HG03097 (cell line): ENCODE measurements around the gene SUCLA2.
"Not testable (repeated sequence)": the region's sequence is repeated elsewhere in the genome, so short reads cannot be mapped to it uniquely, and the experiment has no call there.

ENCODE experiments used
- ATAC-seq: cut with Tn5 transposase; IDR thresholded peaks from one replicate; pipeline ENCODE4 v1.9.1; 2021; ENCODE audit not compliant: unreplicated experiment, low FRiP score

SUCLA2 gene

GRCh38 chr13:47997384-47997783, 3.7 kb downstream of the SUCLA2 start:
- ATAC-seq: no peak

DNA sequence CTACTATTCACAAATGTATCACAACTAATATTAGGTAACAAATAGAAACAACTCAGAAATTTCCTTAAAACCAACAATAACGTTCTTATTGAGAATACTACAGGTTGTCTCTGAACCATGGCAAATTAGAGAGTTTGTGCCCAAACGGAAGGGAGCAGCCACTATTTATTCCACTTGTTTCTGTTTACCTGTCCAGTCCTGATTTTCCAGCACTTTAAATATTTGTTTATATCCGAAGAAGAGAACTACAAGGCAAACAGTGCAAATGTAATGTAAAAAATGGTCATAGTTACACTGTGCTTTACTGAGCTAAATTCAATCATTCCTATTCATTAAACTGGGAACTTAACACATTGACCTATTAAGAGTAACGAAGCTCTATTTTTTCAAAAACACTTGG, 9.2 kb downstream of the SUCLA2 start:
- no peak for ATAC-seq

GRCh38 chr13:47990920-47991466, 10.1 kb downstream of the SUCLA2 start:
- ATAC-seq: no peak

DNA sequence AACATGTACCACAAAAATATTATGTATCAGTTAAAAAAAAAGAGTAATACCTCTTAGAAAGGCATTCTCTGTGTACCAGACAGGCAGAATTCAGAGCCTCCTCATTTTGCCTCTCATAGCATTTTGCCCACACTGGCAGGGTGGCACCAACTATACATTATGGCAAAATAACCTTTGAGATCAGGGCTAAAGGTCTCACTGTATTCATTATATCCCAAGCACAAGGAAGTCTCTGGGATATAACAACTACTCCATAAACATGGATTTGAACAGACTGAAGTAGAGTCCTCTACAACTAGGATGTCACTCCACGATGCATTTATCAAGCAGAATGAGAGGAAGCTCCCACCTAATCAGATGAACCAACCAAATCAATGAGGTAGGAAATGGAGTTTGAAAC, 10.6 kb downstream of the SUCLA2 start:
- ATAC-seq: no peak

DNA sequence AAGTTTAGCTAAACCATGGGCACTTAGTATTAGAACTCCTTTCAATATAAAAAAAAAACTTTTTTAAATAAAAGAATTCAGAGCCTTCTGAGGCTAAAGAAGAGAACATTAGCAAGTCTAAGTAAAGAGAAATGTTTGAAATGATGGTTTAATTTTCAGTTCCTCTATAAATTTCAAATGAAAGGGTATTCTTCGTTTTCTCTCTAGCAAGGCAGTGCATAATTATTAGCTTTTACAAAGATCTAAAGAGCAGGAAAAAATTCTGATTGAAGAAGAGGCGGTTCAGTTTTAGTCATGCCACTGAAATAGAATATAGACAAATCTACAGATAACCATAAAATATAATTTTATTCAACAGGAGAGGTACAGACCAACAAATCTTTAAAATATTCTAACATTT, 18.0 kb downstream of the SUCLA2 start:
- ATAC-seq: no peak

GRCh38 chr13:47976325-47976724, 24.7 kb downstream of the SUCLA2 start:
- no peak for ATAC-seq

DNA sequence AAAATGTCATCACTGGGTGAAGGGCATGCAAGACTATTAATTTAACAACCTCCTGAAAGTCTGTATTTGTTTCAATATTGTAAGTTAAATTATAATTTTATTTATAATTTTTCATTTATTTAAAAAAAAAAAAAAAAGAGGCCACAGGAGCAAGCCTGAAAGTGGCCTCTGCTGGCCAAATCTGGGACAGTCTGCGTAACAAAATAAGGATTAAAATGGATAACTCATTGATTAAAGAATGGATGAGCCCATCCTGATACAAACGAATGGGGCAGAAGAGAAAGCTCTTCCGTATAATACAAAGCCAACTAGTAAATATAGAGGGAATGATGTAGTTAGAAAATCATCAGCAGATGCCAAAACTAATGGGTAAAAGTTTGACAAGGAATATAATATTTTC, 36.2 kb downstream of the SUCLA2 start:
- no peak for ATAC-seq

DNA sequence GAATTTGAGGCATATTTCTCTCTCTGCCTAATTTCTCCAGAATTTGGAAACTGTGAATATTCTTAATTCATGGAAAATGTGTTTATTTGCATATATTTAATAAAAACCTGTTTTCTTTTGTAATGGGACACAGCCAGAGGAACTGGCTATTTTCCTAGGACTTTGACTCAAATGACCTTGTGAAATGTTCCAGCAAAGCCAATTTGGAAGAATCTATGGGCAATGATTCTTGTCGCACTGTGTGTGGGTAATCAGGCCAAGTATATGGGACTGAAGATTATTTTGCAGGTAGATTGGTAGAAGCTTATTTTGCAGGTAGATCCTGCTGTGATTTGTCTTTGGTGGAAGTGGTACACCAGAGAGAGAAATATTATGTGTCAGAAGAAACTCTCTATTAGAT, 38.8 kb downstream of the SUCLA2 start:
- no peak for ATAC-seq

DNA sequence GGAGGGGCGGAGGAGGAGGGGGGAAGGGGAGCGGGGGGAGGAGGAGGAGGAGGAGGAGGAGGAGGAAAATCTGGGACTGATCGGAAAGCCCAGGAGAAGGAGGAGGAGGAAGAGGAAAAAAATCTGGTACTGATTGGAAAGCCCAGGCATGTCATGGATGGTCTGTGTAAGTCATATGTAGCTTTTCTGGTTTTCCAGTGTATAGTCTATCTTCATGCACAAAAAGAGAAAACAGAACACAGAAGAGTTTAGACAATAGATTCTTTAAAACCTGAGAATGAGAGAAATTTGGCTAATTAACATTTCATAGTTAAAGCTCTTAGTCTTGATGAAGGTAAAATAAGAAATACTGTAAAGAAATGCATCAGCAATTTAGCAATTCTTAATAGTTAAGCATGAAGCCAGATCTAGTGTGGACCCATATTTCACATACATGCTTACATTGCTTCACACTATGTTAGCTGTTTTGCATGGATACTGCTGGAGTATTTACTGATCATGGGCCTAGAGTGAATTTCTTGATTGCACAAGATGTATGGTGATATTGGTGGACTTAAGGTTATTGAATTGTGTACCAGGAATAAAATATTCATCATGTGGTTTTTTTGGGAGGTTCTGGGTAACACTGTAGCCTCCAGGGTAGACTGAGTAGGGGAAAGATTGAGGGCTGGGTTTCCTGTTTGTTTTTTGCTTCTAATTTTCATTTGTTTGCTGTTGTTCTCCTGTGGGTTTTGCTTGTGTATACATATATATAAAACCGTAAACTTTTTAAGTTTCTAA, 41.4 kb downstream of the SUCLA2 start:
- no peak for ATAC-seq

GRCh38 chr13:47957073-47957472, 44.0 kb downstream of the SUCLA2 start:
- no peak for ATAC-seq

GRCh38 chr13:47955836-47956235, 45.2 kb downstream of the SUCLA2 start:
- no peak for ATAC-seq

GRCh38 chr13:47949799-47950198, 51.3 kb downstream of the SUCLA2 start:
- no peak for ATAC-seq

DNA sequence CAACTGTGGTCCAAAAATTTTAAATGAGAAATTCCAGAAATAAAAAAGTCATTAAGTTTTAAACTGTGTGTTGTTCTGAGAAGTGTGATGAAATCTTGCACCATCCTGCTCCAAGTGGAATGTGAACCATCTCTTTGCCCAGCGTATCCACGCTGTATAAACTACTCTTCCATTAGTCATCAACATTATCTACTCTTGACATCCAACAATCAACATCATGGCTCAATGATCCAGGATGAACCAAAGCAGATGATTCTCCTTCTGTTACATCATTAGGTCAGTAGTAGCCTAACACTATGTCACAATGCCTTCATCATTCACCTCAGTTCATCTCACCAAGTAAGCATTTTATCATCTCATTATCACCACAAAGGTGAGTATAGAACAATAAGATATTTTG, 55.3 kb downstream of the SUCLA2 start:
- no peak for ATAC-seq

- ATAC-seq: not testable (repeated sequence)
These were observed 55.9 kb downstream of the SUCLA2 start for GRCh38 chr13:47945146-47945545.

GRCh38 chr13:47934371-47934770, 66.7 kb downstream of the SUCLA2 start:
- ATAC-seq: no peak

DNA sequence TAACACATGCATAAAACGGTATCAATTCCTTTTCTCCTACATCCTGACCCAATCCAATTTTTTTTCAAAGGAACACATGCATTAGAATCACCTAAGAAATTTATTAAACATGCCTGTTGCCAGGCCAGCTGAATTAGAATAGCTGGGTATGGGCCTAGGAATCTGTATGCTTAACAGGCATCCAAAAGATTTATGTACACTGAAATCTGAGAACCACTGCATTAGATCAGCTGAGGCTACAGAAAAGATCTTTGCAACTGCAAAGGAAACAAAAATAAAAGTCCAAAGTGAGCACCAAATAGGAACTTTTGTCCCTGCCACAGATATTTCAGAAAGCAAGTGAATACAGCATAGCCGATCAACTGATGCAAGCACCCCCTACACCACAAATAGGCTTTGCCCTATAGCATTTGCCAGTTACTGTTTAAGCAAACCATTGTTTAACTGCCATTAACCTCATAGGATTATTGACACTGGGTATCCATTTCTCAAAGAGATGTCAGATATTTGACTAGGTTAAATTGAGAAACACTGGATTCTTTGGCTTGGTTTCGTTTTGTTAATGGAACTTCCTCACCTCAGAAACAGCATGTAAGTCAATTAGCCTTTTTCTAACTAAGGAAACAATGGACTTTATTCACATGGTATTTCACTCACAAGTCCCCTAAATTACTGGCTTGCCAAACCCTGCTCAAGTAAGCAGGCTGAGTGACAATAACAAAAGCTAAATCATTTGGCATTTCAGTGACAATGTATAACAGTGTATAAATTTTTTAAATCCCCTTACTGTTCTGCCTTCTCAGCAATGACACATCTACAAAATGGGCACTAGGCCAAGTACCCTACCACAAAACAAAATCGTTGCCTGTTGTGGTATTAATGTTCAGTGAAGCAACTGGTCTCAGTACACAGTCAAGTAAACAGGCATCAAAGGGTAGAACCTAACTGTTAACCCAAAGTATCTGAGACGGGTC, 67.8 kb downstream of the SUCLA2 start:
- ATAC-seq: no peak

DNA sequence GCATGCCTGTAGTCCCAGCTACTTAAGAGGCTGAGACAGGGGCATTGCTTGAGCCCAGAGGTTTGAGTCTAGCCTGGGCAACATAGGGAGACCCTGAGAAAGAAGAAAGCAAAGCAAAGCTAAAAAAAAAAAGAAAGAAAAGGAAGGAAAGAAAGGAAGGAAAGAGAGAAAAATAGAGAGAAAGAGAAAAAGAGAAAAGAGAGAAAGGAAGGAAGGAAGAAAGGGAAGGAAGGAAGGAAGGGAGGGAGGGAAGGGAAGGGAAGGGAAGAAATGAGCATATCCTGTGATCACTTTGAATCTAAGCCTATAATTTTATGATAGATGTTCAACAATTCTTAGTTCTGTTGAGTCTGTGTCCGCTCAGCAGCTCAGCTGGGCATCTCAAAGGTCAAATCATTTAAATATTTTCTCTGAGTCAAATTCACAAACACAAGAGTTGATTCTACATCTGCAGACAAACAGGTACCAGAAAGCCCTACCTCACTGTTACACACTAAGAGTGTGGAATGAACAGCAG, 70.4 kb downstream of the SUCLA2 start:
- ATAC-seq: no peak

- ATAC-seq: no peak
These were observed 71.9 kb downstream of the SUCLA2 start for GRCh38 chr13:47929156-47929555.

DNA sequence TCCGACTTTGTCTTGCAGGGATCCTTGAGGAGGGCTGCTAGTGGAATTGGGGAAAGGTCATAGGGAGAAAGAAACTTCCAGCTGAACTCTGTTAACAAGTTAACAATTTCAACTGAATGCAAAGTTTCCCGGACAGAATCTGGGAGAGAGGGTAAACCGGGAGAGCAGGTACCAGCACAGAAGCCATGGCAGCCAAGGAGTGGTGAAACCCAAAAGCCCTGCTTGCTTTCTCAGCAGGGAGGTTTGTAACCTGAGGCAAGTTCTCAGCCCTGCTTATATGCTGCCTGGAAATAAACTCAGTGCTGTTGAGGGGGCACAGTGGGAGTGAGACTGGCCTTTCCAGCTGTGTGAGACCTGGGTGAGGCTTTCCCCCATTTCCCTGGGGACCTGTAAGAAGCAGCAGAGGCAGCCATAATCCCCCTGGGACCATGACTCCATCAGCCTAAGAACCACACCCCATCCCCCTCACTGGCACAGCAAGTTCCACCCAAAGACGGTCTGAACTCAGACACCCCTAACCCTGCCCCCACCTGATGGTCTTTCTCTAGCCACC, 84.0 kb downstream of the SUCLA2 start:
- ATAC-seq: no peak

DNA sequence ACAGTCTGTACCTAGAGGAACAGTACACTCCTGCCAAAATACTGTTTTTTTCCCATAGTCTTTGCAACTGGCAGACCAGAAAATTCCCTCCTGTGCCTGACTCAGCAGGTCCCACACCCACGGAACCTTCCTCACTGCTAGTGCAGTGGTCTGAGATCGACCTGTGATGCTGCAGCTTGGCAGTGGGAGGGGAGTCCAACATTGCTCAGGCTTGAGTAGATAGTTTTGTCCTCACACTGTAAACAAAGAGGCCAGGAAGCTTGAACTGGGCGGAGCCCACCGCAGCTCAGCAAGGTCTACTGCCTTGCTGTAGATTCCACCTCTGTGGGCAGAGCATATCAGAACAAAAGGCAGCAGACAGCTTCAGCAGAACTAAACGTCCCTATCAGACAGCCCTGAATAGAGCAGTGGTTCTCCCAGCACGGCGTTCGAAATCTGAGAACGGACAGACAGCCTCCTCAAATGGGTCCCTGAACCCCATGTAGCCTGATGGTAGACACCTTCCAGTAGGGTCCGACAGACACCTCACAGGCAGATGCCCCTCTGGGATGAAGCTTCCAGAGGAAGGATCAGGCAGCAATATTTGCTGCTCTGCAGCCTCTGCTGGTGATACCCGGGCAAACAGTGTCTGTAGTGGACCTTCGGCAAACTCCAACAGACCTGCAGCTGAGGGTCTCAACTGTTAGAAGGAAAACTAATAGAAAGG, 92.7 kb downstream of the SUCLA2 start:
- no peak for ATAC-seq
